Measurements from ENCODE around the gene SIPA1L3.

GRCh38 chr19:38047641-38048040 is 140.6 kb downstream of the SIPA1L3 start:
- TF ChIP-seq, protein P1, sequence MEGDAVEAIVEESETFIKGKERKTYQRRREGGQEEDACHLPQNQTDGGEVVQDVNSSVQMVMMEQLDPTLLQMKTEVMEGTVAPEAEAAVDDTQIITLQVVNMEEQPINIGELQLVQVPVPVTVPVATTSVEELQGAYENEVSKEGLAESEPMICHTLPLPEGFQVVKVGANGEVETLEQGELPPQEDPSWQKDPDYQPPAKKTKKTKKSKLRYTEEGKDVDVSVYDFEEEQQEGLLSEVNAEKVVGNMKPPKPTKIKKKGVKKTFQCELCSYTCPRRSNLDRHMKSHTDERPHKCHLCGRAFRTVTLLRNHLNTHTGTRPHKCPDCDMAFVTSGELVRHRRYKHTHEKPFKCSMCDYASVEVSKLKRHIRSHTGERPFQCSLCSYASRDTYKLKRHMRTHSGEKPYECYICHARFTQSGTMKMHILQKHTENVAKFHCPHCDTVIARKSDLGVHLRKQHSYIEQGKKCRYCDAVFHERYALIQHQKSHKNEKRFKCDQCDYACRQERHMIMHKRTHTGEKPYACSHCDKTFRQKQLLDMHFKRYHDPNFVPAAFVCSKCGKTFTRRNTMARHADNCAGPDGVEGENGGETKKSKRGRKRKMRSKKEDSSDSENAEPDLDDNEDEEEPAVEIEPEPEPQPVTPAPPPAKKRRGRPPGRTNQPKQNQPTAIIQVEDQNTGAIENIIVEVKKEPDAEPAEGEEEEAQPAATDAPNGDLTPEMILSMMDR (IDR thresholded peaks at IDR 0.05), result no peak
- TF ChIP-seq POLR2A (IDR thresholded peaks at IDR 0.05), result no peak

Data from adrenal gland (tissue), 5 donors.